ENCODE results near the gene CHMP6.

GRCh38 chr17:81026266-81027036 is 34.8 kb downstream of the CHMP6 start:
- TF ChIP-seq CTCF (IDR thresholded peaks at IDR 0.05), result no peak
- no peak for TF ChIP-seq POLR2A (IDR thresholded peaks at IDR 0.05)

Measured in lower leg skin (tissue), 3 donors.